HG03139 (cell line): ENCODE results near the gene INAFM2.

Source experiments
- ATAC-seq: cut with Tn5 transposase; IDR thresholded peaks from one replicate; pipeline ENCODE4 v1.9.1; 2021; ENCODE audit not compliant: unreplicated experiment

INAFM2 gene

GRCh38 chr15:40323239-40323952 lies at the start of gene INAFM2:
TSS of gene INAFM2 (plus strand) at chr15:40323692. CDS start at chr15:40324056, 364 bp downstream.
- peak; percentile 75 for ATAC-seq

- ATAC-seq: no peak
Measured at GRCh38 chr15:40274350-40275274, 48.9 kb upstream of the INAFM2 start.

- ATAC-seq: no peak
Measured at GRCh38 chr15:40275523-40275922, 48.0 kb upstream of the INAFM2 start.

GRCh38 chr15:40275954-40276353 lies 47.5 kb upstream of the INAFM2 start:
- no peak for ATAC-seq

GRCh38 chr15:40276927-40277326 lies 46.6 kb upstream of the INAFM2 start:
- no peak for ATAC-seq

- no peak for ATAC-seq
Measured at GRCh38 chr15:40277471-40277870, 46.0 kb upstream of the INAFM2 start.

GRCh38 chr15:40278026-40278425 lies 45.5 kb upstream of the INAFM2 start:
- no peak for ATAC-seq

- ATAC-seq: no peak
Measured at GRCh38 chr15:40279437-40280141, 43.9 kb upstream of the INAFM2 start.

GRCh38 chr15:40280260-40281056 lies 43.0 kb upstream of the INAFM2 start:
- ATAC-seq: no peak

GRCh38 chr15:40281057-40281800 lies 42.3 kb upstream of the INAFM2 start:
- ATAC-seq: no peak

- ATAC-seq: no peak
Measured at GRCh38 chr15:40281801-40282146, 41.7 kb upstream of the INAFM2 start.

- ATAC-seq: no peak
Measured at GRCh38 chr15:40282147-40282868, 41.2 kb upstream of the INAFM2 start.

GRCh38 chr15:40282869-40283614 lies 40.5 kb upstream of the INAFM2 start, which contains the start of gene ANKRD63:
TSS of gene ANKRD63 (minus strand) at chr15:40283064. CDS start at chr15:40282586, 478 bp downstream.
- no peak for ATAC-seq

GRCh38 chr15:40283615-40284300 lies 39.7 kb upstream of the INAFM2 start:
- no peak for ATAC-seq

- no peak for ATAC-seq
Measured at GRCh38 chr15:40285151-40285550, 38.3 kb upstream of the INAFM2 start.

GRCh38 chr15:40285554-40286011 lies 37.9 kb upstream of the INAFM2 start:
- no peak for ATAC-seq

- no peak for ATAC-seq
Measured at GRCh38 chr15:40286061-40286532, 37.4 kb upstream of the INAFM2 start.

GRCh38 chr15:40286794-40287193 lies 36.7 kb upstream of the INAFM2 start:
- no peak for ATAC-seq
